ENCODE results near the gene HAUS6.

- TF ChIP-seq CTCF (IDR thresholded peaks at IDR 0.05 in 8 of 11, conservative IDR thresholded peaks at IDR 0.05 in 3 of 11) (no peak), POLR2A (IDR thresholded peaks at IDR 0.05) (no peak), POLR2AphosphoS5 (IDR thresholded peaks at IDR 0.05) (no peak)
Observed at GRCh38 chr9:19146441-19147024, 43.8 kb upstream of the HAUS6 start.

All from spleen (tissue), 7 donors.